SK-N-SH (cell line): ENCODE results near the gene CLDN14. TPM values are rescaled to one million over a fixed set of nuclear protein-coding genes. Genes with fewer than 3 reads are reported as not detected.

Experiments used
- CTCF ChIA-PET: fragments of 300-600, 350-600 bp; formaldehyde crosslinking; extraction: SDS; loops from one replicate; lab custom pipeline; 2021; lab: Yijun Ruan, JAX
- POLR2A ChIA-PET: fragments of 350-600 bp; sonication (Branson Sonifier 250); formaldehyde crosslinking; extraction: SDS; loops from one replicate; lab custom pipeline; 2020; ENCODE audit warnings: antibody characterized with exemption, inconsistent platforms; lab: Yijun Ruan, JAX
- DNase-seq: peaks from one replicate; pipeline ENCODE4 v3.0.0; 2012
- H2AFZ ChIP-seq: fragments of 200-600 bp; sonication (generic); 2 replicates; pipeline ENCODE4 v1.8.1; 2016; ENCODE audit warnings: antibody characterized with exemption, mild to moderate bottlenecking, low read depth
- H3F3A ChIP-seq: fragments of 200-600 bp; sonication (generic); replicated peaks from 2 replicates; pipeline ENCODE3; 2016; ENCODE audit warnings: antibody characterized with exemption, mild to moderate bottlenecking; ENCODE audit not compliant: insufficient read depth
- H3K27ac ChIP-seq, 2 experiments: fragments of 200-500 bp in 1 of 2; fragments of 200-600 bp in 1 of 2; sonication (Bioruptor generic) in 1 of 2; sonication (generic), shearing (Covaris generic) in 1 of 2; 2 replicates each; pipeline versions ENCODE4 v1.5.1 to v1.6.1; 2014 to 2016; ENCODE audit warnings: low read depth in 2 of 2, inconsistent platforms in 1 of 2, low read length in 1 of 2, mild to moderate bottlenecking in 1 of 2, mixed read lengths in 1 of 2
- H3K27me3 ChIP-seq: fragments of 200-600 bp; sonication (generic), shearing (Covaris generic); 2 replicates; pipeline ENCODE4 v1.6.1; 2016; ENCODE audit warnings: mixed run types; ENCODE audit not compliant: insufficient read depth
- H3K36me3 ChIP-seq, 2 experiments: fragments of 200-500 bp in 1 of 2; fragments of 200-600 bp in 1 of 2; sonication (Bioruptor generic) in 1 of 2; sonication (generic) in 1 of 2; replicated peaks in 1 of 2; 2 replicates each; pipeline versions ENCODE3 to v1.5.1; 2014 to 2016; ENCODE audit warnings: low read length in 1 of 2, mild to moderate bottlenecking in 1 of 2; ENCODE audit not compliant: insufficient read depth in 2 of 2, control insufficient read depth in 1 of 2
- H3K4me1 ChIP-seq, 2 experiments: fragments of 200-500 bp in 1 of 2; fragments of 200-600 bp in 1 of 2; sonication (Bioruptor generic) in 1 of 2; sonication (generic), shearing (Covaris generic) in 1 of 2; 2 replicates each; pipeline versions ENCODE4 v1.5.1 to v1.6.1; 2014 to 2016; ENCODE audit warnings: low read depth in 1 of 2, low read length in 1 of 2, mixed run types in 1 of 2; ENCODE audit not compliant: insufficient read depth in 2 of 2, control insufficient read depth in 1 of 2
- H3K4me2 ChIP-seq: fragments of 200-600 bp; sonication (generic), shearing (Covaris generic); 2 replicates; pipeline ENCODE4 v1.6.1; 2017; ENCODE audit warnings: mixed run types
- H3K4me3 ChIP-seq, 2 experiments: fragments of 200-500 bp in 1 of 2; fragments of 200-600 bp in 1 of 2; sonication (Bioruptor generic) in 1 of 2; sonication (generic), shearing (Covaris generic) in 1 of 2; 2 replicates each; pipeline versions ENCODE4 v1.5.1 to v1.8.1; 2014 to 2016; ENCODE audit warnings: low read depth in 2 of 2, inconsistent platforms in 1 of 2, low read length in 1 of 2, mild to moderate bottlenecking in 1 of 2, mixed read lengths in 1 of 2, moderate library complexity in 1 of 2
- H3K79me2 ChIP-seq: fragments of 200-600 bp; sonication (generic); 2 replicates; pipeline ENCODE4 v1.8.1; 2017; ENCODE audit warnings: mild to moderate bottlenecking; ENCODE audit not compliant: insufficient read depth
- H3K9ac ChIP-seq: fragments of 200-600 bp; sonication (generic); 2 replicates; pipeline ENCODE4 v1.6.1; 2017; ENCODE audit warnings: mixed run types
- H3K9me2 ChIP-seq: fragments of 200-600 bp; sonication (generic); 2 replicates; pipeline ENCODE4 v1.6.1; 2017; ENCODE audit warnings: mixed run types
- H3K9me3 ChIP-seq: fragments of 200-600 bp; sonication (generic); 2 replicates; pipeline ENCODE4 v1.6.1; 2017; ENCODE audit warnings: mixed run types, mild to moderate bottlenecking, moderate library complexity
- H4K20me1 ChIP-seq: fragments of 200-600 bp; sonication (generic); 2 replicates; pipeline ENCODE4 v1.6.1; 2017; ENCODE audit warnings: mild to moderate bottlenecking, mixed run types; ENCODE audit not compliant: insufficient read depth
- CHD2 ChIP-seq: fragments of 150-350 bp; IDR thresholded peaks from 2 replicates; pipeline ENCODE4 v1.6.1; 2018; ENCODE audit warnings: low read length; ENCODE audit not compliant: partially characterized antibody
- EZH2phosphoT487 ChIP-seq: fragments of 200-600 bp; sonication (generic); IDR thresholded peaks from 2 replicates; pipeline ENCODE4 v1.6.1; 2017; ENCODE audit warnings: low read depth, mixed run types, mild to moderate bottlenecking, antibody characterized with exemption, moderate library complexity, borderline replicate concordance
- FOXJ3 ChIP-seq: sonication (generic); formaldehyde crosslinking; IDR thresholded peaks from 2 replicates; pipeline ENCODE4 v1.5.1; 2020; ENCODE audit warnings: mild to moderate bottlenecking, missing genetic modification reagents
- FOXM1 ChIP-seq: IDR thresholded peaks from 2 replicates; pipeline ENCODE4 v1.4.0; 2012; ENCODE audit warnings: low read depth, mild to moderate bottlenecking
- JUND ChIP-seq: IDR thresholded peaks from 2 replicates; pipeline ENCODE4 v1.4.0; 2012
- MEF2A ChIP-seq: IDR thresholded peaks from 2 replicates; pipeline ENCODE4 v1.4.0; 2012; ENCODE audit warnings: low read depth, borderline replicate concordance
- NFIC ChIP-seq: IDR thresholded peaks from 2 replicates; pipeline ENCODE4 v1.4.0; 2012; ENCODE audit warnings: borderline replicate concordance
- NRF1 ChIP-seq: IDR thresholded peaks from 2 replicates; pipeline ENCODE4 v1.6.1; 2012; ENCODE audit warnings: low read depth, mild to moderate bottlenecking, low read length
- RAD21 ChIP-seq: IDR thresholded peaks from 2 replicates; pipeline ENCODE4 v1.6.1; 2012; ENCODE audit warnings: mild to moderate bottlenecking, low read length
- REST ChIP-seq: IDR thresholded peaks from 2 replicates; pipeline ENCODE4 v1.6.1; 2012; ENCODE audit warnings: mild to moderate bottlenecking, low read depth, low read length, moderate library complexity
- RFX5 ChIP-seq: IDR thresholded peaks from 2 replicates; pipeline ENCODE4 v1.6.1; 2012; ENCODE audit warnings: mild to moderate bottlenecking, improper control_type of control experiment, low read length
- SMC3 ChIP-seq: IDR thresholded peaks from 2 replicates; pipeline ENCODE4 v1.6.1; 2012; ENCODE audit warnings: low read depth, low read length, improper control_type of control experiment
- TCF12 ChIP-seq: IDR thresholded peaks from 2 replicates; pipeline ENCODE4 v1.4.0; 2012
- TEAD4 ChIP-seq: IDR thresholded peaks from 2 replicates; pipeline ENCODE4 v1.4.0; 2012; ENCODE audit warnings: mild to moderate bottlenecking, borderline replicate concordance; ENCODE audit not compliant: insufficient read depth
- WGBS: methylation state at CpG from one replicate; pipeline ENCODE4 v1.1.6; 2017; ENCODE audit warnings: low lambda C conversion rate; 5-methylcytosine and 5-hydroxymethylcytosine counted together
- polyA plus RNA-seq, 3 experiments: library from polyadenylated mRNA; depleted of rRNA; stranded (reverse); fragments of >200 nt; gene quantifications; 2 replicates each; pipeline ENCODE4 v1.2.3, GENCODE V29; 2012

The CLDN14 gene
- polyA plus RNA-seq (2012; rRNA removed) = not detected in 2 replicates
- not detected in 2 replicates for polyA plus RNA-seq (2012; cell fraction: cytosol; rRNA removed)
- not detected in 2 replicates for polyA plus RNA-seq (2012; cell fraction: nucleus; rRNA removed)

- Histone ChIP-seq H3K4me2 (peak within 1 kb of the TSS; percentile 65), H3K9me3 (no peaks in the 10 kb centered on the region), H3K4me1 (peaks cover 0 to 16% of the 10 kb centered on the region in 2 experiments; a peak in 2 of 4 replicates), H3K36me3 (no peaks in the 10 kb centered on the region), H4K20me1 (no peaks in the 10 kb centered on the region), H3K9ac (peak within 1 kb of the TSS; percentile 65; the same call in 1 of the 2 replicates), H3K9me2 (no peaks in the 10 kb centered on the region)
- 82% methylated on average over 18 of the region's 25 CpGs for WGBS
- DNase-seq = no peak
- TF ChIP-seq MEF2A (no peak), NFIC (no peak), FOXJ3 (CRISPR knock-in tag) (no peak)
- TF ChIP-seq, all 33 proteins: peak for 0
- ChIA-PET POLR2A (no interaction called here), CTCF (interaction anchor here (1.0 to 1.4 kb wide), 3 partner anchors 24 to 238 kb away, joined by 3 to 4 read pairs (median 3); no protein-coding TSS in a partner anchor)
- H2AFZ ChIP-seq = peak within 1 kb of the TSS; percentile 66; the same call in 1 of the 2 replicates
- H3K79me2 ChIP-seq = no peaks in the 10 kb centered on the region
- H3K27me3 ChIP-seq = no peaks in the 10 kb centered on the region
- H3K4me3 ChIP-seq = no peak within 1 kb of the TSS
- H3K27ac ChIP-seq = peak within 1 kb of the TSS in 1 of 2 experiments; percentile 87; a peak in 2 of 4 replicates
- H3F3A ChIP-seq = peaks cover 24% of the 10 kb centered on the region
These were observed at the start of gene CLDN14 for GRCh38 chr21:36479415-36480402. Gene CLDN14 (minus strand): TSS chr21:36480122. CDS start chr21:36461695, 18,427 bp downstream.

GRCh38 chr21:36528716-36529115, 48.8 kb upstream of the CLDN14 start:
- Histone ChIP-seq H3K27ac (no peak overlapping the region), H3K4me1 (no peaks in the 10 kb centered on the region; a peak in 1 of 4 replicates), H3F3A (no peaks in the 10 kb centered on the region), H3K4me2 (no peak overlapping the region), H3K9me2 (no peaks in the 10 kb centered on the region), H3K27me3 (peaks cover 47% of the 10 kb centered on the region), H4K20me1 (no peaks in the 10 kb centered on the region), H3K79me2 (no peaks in the 10 kb centered on the region), H3K9me3 (no peaks in the 10 kb centered on the region), H2AFZ (no peak overlapping the region), H3K36me3 (no peaks in the 10 kb centered on the region), H3K4me3 (no peak overlapping the region), H3K9ac (no peak overlapping the region)
- WGBS = no CpG with 5 or more reads among the region's 6 CpGs
- TF ChIP-seq TCF12 = no peak
- no peak for TF ChIP-seq CHD2
- no peak for TF ChIP-seq REST
- TF ChIP-seq SMC3 = no peak
- TF ChIP-seq NRF1 = no peak
- no peak for TF ChIP-seq FOXM1
- no peak for TF ChIP-seq JUND
- no peak for TF ChIP-seq TEAD4
- TF ChIP-seq RAD21 = no peak
- no peak for TF ChIP-seq EZH2phosphoT487
- TF ChIP-seq RFX5 = no peak
- CTCF ChIA-PET = interaction anchor here (1.9 kb wide), 1 partner anchor 102 kb away, joined by 7 read pairs; no protein-coding TSS in a partner anchor
- DNase-seq = no peak
- POLR2A ChIA-PET = no interaction called here
